LNCaP clone FGC (cell line): ENCODE measurements around the gene SIRT6.
"Not testable (repeated sequence)": the region's sequence is repeated elsewhere in the genome, so short reads cannot be mapped to it uniquely, and the experiment has no call there.

Experiments
- DNase-seq: peaks from one replicate; pipeline ENCODE4 v3.0.0-alpha.2; 2011; ENCODE audit warnings: low read depth
- H3K4me3 ChIP-seq: 2 replicates; pipeline ENCODE4 v1.5.1; 2011; ENCODE audit warnings: mild to moderate bottlenecking, low read depth, low read length, control low read depth
- CTCF ChIP-seq: IDR thresholded peaks from 2 replicates; pipeline ENCODE4 v1.5.1; 2012; ENCODE audit warnings: mild to moderate bottlenecking; ENCODE audit not compliant: control insufficient read depth, insufficient read depth; ENCODE audit errors: extremely low read depth

The SIRT6 gene

DNA sequence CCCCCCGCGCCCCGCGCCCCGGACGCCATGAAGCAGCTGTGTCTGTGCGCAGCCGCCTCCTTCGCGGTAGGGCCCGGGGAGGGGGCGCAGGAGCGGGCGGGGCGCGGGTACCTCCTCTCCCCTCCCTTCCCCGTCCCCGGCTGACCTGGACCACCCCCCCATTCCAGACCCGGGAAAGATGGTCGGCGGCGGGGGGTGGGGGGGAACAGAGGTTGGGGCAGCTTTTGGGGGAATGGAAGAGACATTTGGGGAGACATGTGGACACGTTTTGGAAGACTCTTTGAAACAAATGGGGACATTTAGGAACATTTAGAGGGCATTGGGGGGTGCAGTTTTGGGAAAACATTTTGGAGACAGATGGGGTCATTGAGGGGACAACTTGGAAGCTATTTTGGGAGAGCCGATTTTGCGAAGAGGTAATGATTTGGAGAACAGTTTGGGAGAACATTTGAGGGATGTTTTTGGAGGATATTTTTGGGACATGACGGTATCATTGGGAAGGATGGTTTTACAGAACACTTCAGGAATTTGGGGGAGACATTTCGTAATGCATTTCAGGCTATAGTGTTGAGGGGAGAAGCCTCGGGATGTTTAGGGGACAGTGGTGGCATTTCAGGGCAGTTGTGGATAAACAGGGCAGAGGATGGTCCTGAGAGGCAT, 16.2 kb upstream of the SIRT6 start:
- no peak for TF ChIP-seq CTCF
- no peak overlapping the region for H3K4me3 ChIP-seq
- no peak for DNase-seq

DNA sequence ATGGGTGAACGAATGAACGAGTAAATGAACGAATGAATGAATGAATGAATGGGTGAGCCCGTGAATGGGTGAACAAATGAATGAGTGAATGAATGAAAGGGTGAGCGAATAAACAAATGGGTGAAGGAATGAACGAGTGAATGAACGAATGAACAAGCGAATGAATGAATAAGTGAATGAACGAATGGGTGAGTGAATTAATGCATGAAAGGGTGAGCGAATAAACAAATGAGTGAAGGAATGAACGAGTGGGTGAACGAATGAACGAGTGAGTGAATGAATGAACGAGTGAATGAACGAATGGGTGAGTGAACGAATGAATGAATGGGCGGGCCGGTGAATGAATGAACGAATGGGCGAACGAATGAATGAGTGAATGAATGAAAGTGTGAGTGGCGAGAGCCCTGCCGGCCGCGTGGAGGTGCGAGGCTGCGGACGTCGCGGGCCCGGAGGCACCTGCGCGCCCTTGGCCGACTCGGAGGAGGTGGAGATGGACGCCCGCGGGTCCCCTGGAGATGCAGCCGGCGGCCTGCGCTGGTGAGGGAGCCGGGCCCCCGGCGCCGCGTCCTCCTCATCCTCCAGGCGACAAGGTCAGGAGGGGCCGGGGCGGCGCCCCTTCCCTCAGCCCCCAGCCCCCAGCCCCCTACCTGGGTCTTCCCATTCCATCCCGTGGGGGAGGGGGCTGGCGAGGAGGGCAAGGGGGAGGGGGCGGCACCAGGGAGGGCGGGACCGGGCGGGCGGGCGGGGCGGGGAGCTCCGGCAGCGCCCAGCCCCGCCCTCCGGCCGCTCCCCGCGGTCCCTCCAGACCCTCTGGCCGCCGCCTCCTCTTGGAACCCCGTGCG, 15.5 kb upstream of the SIRT6 start:
- DNase-seq, result no peak
- H3K4me3 ChIP-seq, result no peak overlapping the region
- no peak for TF ChIP-seq CTCF

- no peak overlapping the region for H3K4me3 ChIP-seq
- TF ChIP-seq CTCF, result no peak
- DNase-seq, result no peak
These were observed 14.9 kb upstream of the SIRT6 start for GRCh38 chr19:4197228-4197624.

DNA sequence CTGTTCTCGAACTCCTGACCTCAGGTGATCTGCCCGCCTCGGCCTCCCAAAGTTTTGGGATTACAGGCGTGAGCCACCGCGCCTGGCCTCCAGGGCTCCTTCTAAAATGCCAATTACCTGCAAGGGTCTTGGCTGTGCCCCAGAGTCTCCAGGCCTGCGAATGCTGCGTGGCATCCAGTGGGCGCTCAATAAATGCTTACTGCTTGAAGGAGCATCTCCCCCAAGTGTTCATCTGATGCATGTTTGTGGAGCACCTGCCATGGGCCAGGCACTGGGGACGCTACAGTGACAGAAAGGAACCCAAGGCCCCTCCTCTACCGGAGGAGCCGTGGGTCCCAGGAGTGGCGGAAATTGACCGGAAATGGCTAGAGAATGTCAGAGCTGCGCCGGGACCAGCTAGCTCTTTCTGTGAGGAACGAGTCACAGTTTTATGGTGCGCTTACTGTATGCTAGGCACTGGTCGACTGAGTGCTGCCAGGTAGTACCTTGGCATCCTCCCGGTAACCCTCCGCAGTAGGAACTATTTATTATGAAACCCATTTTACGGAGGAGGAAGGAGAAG, 14.3 kb upstream of the SIRT6 start:
- H3K4me3 ChIP-seq, result no peak overlapping the region
- TF ChIP-seq CTCF, result no peak
- no peak for DNase-seq

DNA sequence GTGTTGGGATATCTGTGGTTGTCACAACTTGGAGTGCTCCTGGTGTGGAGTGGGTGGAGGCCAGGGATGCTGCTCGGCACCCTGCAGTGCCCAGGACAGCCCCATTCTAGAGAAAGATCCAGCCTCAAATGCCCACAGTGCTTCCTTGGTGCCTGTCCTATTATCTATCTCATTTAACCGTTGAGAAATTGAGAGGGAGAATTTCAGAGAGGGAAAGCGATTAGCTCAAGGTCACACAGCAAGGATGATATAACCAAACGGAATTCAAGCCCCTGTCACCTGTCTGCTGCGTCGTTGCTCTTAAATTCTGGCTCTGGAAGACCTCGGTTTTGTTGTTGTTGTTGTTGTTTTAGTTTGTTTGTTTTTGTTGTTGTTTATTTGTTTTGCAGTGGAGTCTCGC, 13.6 kb upstream of the SIRT6 start:
- DNase-seq, result no peak
- TF ChIP-seq CTCF, result no peak
- no peak overlapping the region for H3K4me3 ChIP-seq

GRCh38 chr19:4194353-4194752, 12.0 kb upstream of the SIRT6 start:
- no peak for DNase-seq
- TF ChIP-seq CTCF, result no peak
- H3K4me3 ChIP-seq, result no peak overlapping the region

GRCh38 chr19:4192537-4192936, 10.2 kb upstream of the SIRT6 start:
- H3K4me3 ChIP-seq, DNase-seq: not testable (repeated sequence)
